Ectodermal cell (in vitro differentiated cells): Measurements from ENCODE around the gene EGFR. TPM values are rescaled to one million over a fixed set of nuclear protein-coding genes. Genes with fewer than 3 reads are reported as not detected.
A peak's percentile ranks its signal among the peaks of the same experiment; 100 is the strongest.

Experiments
- H3K27ac ChIP-seq: 2 replicates; pipeline ENCODE4 v1.7.0; 2013; ENCODE audit warnings: mild to moderate bottlenecking, low read depth, low read length; ENCODE audit not compliant: insufficient read depth, poor library complexity, severe bottlenecking
- H3K27me3 ChIP-seq: 2 replicates; pipeline ENCODE4 v1.7.0; 2013; ENCODE audit warnings: mild to moderate bottlenecking, low read length; ENCODE audit not compliant: insufficient read depth, control insufficient read depth, poor library complexity, severe bottlenecking
- H3K36me3 ChIP-seq: one replicate; pipeline ENCODE4 v1.7.0; 2013; ENCODE audit warnings: low read length; ENCODE audit not compliant: control insufficient read depth, insufficient read depth
- H3K4me1 ChIP-seq: one replicate; pipeline ENCODE4 v1.7.0; 2013; ENCODE audit warnings: low read length; ENCODE audit not compliant: control insufficient read depth, insufficient read depth
- H3K4me3 ChIP-seq: 2 replicates; pipeline ENCODE4 v1.7.0; 2013; ENCODE audit warnings: low read depth, low read length, control low read depth; ENCODE audit not compliant: insufficient read depth
- H3K9me3 ChIP-seq: 2 replicates; pipeline ENCODE4 v1.7.0; 2013; ENCODE audit warnings: mild to moderate bottlenecking, low read length, moderate library complexity; ENCODE audit not compliant: control insufficient read depth
- WGBS, 2 experiments: methylation state at CpG; one replicate each; pipeline ENCODE4 v1.1.7; 2013; ENCODE audit warnings: missing lambda C conversion rate in 2 of 2; 5-methylcytosine and 5-hydroxymethylcytosine counted together
- polyA plus RNA-seq, 4 experiments: library from polyadenylated mRNA; stranded (reverse); fragments of 50-300 nt; gene quantifications; one replicate each; pipeline ENCODE4 v1.2.3, GENCODE V29; 2013

EGFR gene
- polyA plus RNA-seq (2013, experiment 1 of 4), result 7.5 TPM
- 5.6 TPM for polyA plus RNA-seq (2013, experiment 2 of 4)
- polyA plus RNA-seq (2013, experiment 3 of 4), result 6.7 TPM
- polyA plus RNA-seq (2013, experiment 4 of 4), result 8.4 TPM

DNA sequence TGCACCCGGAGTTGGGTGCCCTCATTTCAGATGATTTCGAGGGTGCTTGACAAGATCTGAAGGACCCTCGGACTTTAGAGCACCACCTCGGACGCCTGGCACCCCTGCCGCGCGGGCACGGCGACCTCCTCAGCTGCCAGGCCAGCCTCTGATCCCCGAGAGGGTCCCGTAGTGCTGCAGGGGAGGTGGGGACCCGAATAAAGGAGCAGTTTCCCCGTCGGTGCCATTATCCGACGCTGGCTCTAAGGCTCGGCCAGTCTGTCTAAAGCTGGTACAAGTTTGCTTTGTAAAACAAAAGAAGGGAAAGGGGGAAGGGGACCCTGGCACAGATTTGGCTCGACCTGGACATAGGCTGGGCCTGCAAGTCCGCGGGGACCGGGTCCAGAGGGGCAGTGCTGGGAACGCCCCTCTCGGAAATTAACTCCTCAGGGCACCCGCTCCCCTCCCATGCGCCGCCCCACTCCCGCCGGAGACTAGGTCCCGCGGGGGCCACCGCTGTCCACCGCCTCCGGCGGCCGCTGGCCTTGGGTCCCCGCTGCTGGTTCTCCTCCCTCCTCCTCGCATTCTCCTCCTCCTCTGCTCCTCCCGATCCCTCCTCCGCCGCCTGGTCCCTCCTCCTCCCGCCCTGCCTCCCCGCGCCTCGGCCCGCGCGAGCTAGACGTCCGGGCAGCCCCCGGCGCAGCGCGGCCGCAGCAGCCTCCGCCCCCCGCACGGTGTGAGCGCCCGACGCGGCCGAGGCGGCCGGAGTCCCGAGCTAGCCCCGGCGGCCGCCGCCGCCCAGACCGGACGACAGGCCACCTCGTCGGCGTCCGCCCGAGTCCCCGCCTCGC is at the start of gene EGFR:
EGFR (plus strand) TSS at position 657 of the 830 bp plus-strand sequence. CDS start 261 bp downstream, outside the sequence.
- peaks cover 70% of the 10 kb centered on the region for H3K27me3 ChIP-seq
- no peaks in the 10 kb centered on the region for H3K36me3 ChIP-seq
- no peaks in the 10 kb centered on the region for H3K9me3 ChIP-seq
- peaks cover 2% of the 10 kb centered on the region for H3K4me1 ChIP-seq
- peak within 1 kb of the TSS; percentile 57 for H3K4me3 ChIP-seq
- H3K27ac ChIP-seq, result no peak within 1 kb of the TSS
- 7% methylated on average over 80 of the region's 80 CpGs for WGBS, 2 experiments

DNA sequence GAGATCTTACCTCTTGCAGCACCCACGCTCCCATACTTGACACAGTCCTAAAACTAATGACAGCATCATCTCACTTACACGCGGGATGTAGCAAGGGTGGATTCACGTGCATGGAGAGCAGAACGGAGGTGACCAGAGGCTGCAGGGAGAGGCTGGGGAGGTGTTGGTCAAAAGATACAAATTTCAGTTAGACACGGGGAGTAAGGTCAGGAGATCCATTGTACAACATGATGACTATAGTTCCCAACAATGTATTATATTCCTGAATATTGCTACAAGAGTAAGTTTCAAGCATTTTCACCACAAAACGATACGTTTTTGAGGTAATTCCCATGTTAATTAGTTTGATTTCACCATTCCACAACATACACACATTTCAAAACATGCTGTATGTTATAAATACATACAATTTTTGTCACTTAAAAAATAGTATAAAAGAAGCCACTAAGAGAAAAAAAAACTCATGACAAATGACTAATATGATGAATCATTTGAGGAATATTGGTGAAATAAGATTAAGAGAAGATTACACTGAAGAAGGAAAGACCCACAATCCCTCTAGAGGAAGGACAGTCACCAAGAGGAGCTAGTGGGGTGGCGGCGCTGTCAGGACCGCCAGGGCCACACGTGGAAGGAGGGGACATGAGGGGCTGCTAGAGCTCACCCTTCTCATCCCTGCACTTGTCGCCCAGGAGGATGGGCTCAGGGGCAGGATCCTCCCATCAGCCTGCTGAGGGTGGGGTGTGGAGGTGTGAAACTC is 49.4 kb upstream of the EGFR start:
- Histone ChIP-seq H3K4me3 (no peak overlapping the region), H3K36me3 (no peaks in the 10 kb centered on the region), H3K9me3 (no peaks in the 10 kb centered on the region), H3K27ac (no peak overlapping the region), H3K4me1 (no peaks in the 10 kb centered on the region), H3K27me3 (no peaks in the 10 kb centered on the region)
- 92 to 94% methylated on average over 11 to 13 of the region's 13 CpGs for WGBS, 2 experiments

DNA sequence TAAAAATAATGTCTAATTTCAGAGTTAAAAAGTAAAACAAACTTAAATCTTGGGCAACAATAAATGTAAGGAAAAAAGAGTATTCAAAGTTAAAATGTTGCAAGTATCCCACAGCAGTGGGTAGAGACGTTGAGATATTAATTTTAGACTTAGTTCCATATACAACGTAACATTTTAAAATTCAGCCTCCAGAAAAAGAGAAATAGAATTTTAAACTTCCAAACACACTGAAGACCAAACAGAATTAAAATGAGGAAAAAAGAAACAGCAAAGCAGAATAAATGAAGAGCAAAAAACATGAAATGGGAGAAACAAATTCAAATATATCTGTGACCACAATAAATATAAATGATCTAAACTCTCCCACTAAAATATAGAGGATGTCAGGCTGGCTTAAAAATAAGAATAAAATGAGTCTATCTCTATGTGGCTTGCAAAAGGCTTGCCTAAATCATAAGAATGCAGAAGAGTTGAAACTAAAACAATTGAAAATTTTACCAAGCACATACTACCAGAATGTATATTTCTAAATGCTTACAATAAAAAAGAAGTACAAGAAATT is 46.0 kb upstream of the EGFR start:
- no peaks in the 10 kb centered on the region for H3K36me3 ChIP-seq
- no peaks in the 10 kb centered on the region for H3K27me3 ChIP-seq
- no peak overlapping the region for H3K27ac ChIP-seq
- 100% methylated on average over 2 of the region's 2 CpGs; no CpG with 5 or more reads in 1 of the 2 experiments for WGBS, 2 experiments
- no peaks in the 10 kb centered on the region for H3K9me3 ChIP-seq
- H3K4me3 ChIP-seq, result no peak overlapping the region
- no peaks in the 10 kb centered on the region for H3K4me1 ChIP-seq

DNA sequence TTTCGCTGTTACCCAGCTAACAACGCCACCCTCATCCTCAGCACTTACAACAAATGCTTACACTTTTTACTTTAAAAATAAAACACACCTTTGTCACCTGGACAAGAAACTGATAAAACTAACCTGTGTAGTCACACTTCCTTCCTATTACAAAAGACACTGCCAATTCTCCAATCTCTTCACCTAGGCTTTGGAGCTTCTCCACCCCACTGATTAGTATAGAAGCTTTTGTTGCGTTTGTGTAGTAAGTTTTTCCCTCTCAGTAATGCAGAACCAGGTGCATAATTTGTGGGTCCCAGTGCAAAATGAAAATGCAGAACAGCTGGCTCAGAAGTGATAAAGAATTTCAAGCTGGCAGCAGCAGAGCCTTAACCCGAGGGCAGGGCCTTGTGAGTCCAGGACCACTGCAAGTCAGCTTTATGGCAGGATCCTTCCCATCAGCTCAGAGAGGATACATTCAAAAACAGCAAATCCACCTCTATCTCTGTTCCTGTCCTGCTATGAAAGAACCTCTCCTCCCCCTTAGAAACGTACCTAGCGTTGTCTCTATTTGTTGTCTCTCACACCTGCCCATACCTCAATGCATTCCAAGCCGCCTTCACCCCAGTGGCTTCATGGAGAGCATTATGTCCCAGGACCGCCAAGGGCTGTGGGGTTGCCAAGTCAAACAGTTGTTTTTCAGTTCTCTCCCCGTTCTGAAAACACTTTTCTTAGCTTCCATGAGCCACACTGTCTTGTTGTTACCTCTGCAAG is 40.3 kb upstream of the EGFR start:
- Histone ChIP-seq H3K9me3 (no peaks in the 10 kb centered on the region), H3K27ac (no peak overlapping the region), H3K36me3 (no peaks in the 10 kb centered on the region), H3K4me1 (no peaks in the 10 kb centered on the region), H3K27me3 (no peaks in the 10 kb centered on the region), H3K4me3 (no peak overlapping the region)
- WGBS, 2 experiments, result 78 to 79% methylated on average over 9 of the region's 9 CpGs

DNA sequence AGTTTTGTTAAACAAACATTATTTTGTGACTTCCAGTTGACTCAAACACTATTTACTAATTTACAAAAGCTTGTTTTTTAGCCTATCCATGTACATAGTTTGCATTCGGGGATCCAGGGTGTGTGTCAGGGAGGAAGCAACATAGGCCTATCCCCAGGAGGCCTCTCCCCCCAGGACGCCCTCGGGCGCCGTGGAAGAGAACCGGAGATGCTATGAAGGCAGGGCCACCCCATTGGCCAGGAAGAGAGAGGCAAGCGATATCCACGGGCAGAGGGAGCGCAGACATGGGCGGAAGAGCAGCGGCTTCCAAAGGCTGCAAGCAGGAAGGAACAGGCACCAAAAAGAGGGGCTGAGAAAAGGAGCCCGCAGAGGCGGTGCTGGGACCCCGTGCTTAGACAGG is 38.3 kb upstream of the EGFR start:
- Histone ChIP-seq H3K4me1 (no peaks in the 10 kb centered on the region), H3K27ac (no peak overlapping the region), H3K9me3 (no peaks in the 10 kb centered on the region), H3K27me3 (no peaks in the 10 kb centered on the region), H3K4me3 (no peak overlapping the region), H3K36me3 (no peaks in the 10 kb centered on the region)
- WGBS, 2 experiments, result 90 to 91% methylated on average over 14 of the region's 14 CpGs

DNA sequence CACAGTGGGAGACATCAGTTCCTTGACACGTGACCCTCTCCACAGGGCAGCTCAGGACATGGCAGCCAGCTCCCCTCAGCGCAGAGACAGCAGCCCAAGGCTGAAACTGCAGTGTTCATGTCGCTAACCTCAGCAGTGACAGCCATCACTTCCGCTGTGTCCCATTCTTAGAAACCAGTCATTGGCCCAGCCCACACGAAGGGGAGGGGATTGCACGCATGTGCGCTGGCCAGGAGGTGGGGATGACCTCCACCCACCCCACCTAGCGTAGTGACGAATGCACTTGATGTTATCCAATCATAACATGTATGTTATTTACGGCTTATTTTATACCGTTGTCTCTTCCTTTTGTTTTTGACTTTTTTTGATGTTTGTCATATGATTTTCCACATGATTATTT is 36.9 kb upstream of the EGFR start:
- no peaks in the 10 kb centered on the region for H3K4me1 ChIP-seq
- 94 to 96% methylated on average over 11 of the region's 11 CpGs for WGBS, 2 experiments

DNA sequence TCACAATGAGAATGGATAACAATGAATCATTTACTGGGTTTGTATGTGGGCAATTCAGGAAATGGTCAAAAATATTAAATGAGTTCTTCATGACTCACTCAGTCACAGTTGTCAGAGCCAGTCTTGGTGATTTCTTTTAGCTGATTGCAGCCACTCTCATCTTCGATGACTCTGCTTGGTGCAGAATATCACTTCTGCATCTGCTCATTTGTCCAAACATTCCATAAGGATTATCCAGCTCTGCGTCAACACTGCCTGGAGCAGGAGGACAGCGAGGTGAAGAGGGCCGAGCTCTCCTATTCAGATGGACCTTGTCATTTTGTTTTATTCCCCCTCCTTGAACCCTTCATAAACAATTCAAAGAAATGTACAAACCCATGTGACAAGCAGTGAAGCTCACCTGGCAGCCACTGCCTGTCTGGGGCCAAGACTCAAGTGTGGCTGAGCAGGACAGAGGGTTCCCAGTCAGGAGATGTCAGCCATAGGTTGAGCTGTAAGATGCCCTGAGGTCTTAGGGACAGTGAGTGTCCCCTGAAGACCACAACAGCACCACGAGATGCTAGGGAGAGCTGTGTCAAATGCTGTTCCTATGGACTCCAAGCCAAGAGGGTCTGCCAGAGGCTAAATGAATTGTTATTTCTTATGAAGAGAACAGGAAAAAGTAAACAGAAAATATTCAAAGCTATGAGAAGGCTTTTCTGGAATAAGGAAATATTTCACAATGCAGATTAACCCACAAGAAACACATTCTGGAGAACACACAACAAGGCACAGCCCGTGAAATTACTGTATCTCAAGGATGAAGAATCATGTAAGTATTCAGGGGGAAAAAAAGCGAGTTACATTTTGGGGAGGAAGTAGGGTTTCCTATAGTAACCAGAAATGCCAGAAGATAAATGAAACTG is 33.1 kb upstream of the EGFR start:
- no peak overlapping the region for H3K27ac ChIP-seq
- H3K4me1 ChIP-seq, result no peaks in the 10 kb centered on the region
- 93% methylated on average over 7 of the region's 7 CpGs for WGBS, 2 experiments
- H3K9me3 ChIP-seq, result no peaks in the 10 kb centered on the region
- H3K4me3 ChIP-seq, result no peak overlapping the region
- no peaks in the 10 kb centered on the region for H3K27me3 ChIP-seq
- H3K36me3 ChIP-seq, result no peaks in the 10 kb centered on the region

More for the DNA sequence above, 36.9 kb upstream of the EGFR start:
- H3K4me3 ChIP-seq, result no peak overlapping the region
- no peaks in the 10 kb centered on the region for H3K9me3 ChIP-seq
- no peaks in the 10 kb centered on the region for H3K36me3 ChIP-seq
- no peak overlapping the region for H3K27ac ChIP-seq
- no peaks in the 10 kb centered on the region for H3K27me3 ChIP-seq

DNA sequence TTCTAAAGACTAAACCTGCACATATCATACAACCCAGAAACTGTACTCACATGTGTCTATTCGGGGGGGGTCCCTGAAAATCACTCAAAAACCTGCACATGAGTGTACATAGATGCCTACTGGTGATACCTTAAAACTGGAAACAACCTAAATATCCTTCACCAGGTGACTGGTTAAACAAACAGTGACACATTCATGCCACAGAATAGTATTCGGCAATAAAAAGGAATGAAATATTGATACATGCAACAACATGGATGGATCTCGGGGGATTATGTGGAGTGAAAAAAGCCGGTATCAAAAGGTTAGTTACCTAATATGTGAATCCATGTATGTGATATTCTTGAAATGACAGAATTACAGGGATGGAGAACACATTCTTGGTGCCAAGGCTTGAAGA is 32.1 kb upstream of the EGFR start:
- Histone ChIP-seq H3K27ac (no peak overlapping the region), H3K4me1 (no peaks in the 10 kb centered on the region), H3K36me3 (no peaks in the 10 kb centered on the region), H3K4me3 (no peak overlapping the region), H3K27me3 (no peaks in the 10 kb centered on the region), H3K9me3 (no peaks in the 10 kb centered on the region)
- WGBS, 2 experiments, result 91 to 95% methylated on average over 4 of the region's 4 CpGs

DNA sequence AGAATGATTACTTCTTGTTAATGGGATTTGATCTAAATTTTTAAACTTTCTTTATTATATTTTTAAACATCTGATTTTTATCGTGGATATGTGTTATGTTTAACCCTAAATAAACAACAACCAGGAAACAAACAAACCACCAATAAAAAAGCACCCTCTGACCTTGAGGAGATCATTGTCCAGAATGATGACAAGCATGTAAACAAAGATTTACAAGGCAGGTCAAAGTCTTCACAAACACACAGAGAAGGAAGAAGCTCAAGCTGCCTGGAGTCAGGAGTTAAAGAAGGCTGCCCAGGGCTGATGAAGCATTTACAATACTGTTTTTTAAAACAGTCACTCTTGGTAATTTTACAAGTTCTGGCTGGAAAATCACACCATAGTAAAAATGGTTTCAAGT is 31.0 kb upstream of the EGFR start:
- H3K4me1 ChIP-seq, result no peaks in the 10 kb centered on the region
- H3K36me3 ChIP-seq, result no peaks in the 10 kb centered on the region
- no CpG with 5 or more reads among the region's 1 CpG for WGBS, 2 experiments

More for the DNA sequence above, 31.0 kb upstream of the EGFR start:
- Histone ChIP-seq H3K9me3 (no peaks in the 10 kb centered on the region), H3K27ac (no peak overlapping the region), H3K27me3 (no peaks in the 10 kb centered on the region), H3K4me3 (no peak overlapping the region)
